GM18499 (cell line): ENCODE results near the gene LMCD1.
A peak's percentile ranks its signal among the peaks of the same experiment; 100 is the strongest.

ENCODE experiments used
- ATAC-seq: cut with Tn5 transposase; IDR thresholded peaks from one replicate; pipeline ENCODE4 v1.9.1; 2021; ENCODE audit warnings: moderate number of reproducible peaks; ENCODE audit not compliant: insufficient read depth, unreplicated experiment

The LMCD1 gene

DNA sequence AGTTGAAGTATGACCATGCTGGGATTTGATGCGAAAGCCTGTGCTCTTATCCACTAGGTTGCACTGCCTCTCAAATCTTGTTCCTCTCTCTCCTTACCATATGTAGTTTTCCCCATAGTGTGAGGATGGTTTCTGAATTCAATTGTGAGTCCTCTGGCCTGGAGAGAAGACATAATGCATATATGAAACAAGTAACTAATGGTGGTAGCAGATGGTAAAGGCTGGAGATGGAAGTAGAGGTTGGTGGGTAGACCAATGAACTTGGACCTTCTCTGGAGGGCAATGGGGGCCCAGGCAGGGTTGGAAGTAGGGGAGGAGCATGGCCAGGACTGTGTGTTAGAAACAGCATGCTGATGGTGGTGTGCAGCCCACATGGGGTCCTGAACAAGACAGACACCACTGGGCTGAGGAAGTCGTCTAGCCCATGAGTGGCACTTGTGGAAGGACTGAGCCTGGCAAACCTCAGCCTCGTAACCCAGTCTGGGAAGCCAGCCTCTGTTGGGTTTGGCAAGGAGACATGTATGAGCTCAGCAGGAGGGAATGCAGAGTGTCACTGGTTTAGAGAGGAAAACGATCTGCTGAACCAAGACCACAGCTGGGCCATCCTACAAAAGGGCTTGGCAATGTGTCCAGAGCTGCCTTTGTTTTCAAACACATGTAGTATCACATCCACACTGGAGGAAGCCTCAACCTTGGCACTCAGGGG lies 18.5 kb upstream of the LMCD1 start:
- ATAC-seq = no peak

DNA sequence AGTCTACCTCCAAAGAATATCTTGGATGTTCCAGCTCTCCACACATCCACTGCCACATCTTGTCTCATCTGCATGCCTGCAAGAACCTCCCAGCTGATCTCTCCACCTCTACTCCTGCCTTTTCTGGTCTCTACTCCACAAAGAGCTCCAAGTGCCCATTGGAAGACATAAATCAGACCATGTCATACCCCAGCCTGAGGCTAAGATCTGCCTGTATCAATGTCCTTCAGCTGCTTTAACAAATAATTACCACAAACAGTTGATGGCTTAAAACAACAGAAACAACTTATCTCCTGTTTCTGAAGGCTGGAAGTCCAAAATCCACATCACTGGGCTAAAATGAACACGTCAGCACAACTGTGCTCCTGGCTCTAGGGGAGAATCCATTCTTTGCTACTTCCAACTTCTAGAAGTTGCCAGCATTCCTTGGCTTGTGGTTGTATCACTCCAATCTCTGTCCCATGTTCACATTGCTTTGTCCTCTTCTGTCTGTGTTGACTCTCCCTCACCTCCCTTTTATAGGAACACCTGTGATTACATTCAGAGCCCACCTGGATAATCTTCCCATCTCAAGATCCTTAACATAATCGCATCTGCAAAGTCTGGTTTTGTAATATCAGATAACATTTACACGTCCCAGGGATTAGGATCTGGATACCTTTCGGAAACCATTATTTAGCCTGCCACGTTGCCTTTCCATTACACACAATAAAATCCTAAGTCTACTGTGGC lies 17.0 kb upstream of the LMCD1 start:
- ATAC-seq = no peak

DNA sequence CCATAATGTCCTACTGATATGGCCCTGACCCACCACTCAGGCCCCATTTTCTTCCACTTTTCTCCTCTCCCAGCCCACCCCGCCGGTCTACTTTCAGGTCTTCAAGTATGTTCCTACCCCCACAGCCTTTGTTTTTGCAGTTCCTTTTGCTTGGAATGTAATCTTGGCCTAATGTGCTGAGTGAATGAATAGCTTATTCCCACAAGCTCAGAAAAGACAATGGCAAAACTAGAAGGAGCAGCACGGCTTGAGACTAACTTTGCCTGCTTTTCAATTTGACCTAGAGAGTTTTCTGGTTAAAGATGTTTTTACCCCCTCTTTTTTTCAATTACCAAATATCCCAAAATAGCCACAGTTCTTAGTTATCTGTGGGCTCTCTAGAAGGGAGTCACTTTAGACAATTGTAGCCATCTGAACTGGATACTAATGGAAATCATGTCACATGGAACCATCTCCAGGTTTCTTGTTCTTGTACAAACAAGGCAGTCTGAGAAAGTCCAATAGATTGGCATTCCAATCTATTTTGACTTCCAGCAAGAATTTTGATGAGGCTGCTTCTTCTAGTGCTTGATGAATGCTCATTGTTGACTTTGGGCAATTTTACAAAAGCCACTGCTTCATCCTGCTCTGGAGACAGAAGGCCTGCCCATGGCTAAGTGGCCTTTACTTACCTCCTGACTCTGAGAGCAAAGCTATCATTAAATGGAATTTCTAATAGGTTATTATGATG lies 16.3 kb upstream of the LMCD1 start:
- no peak for ATAC-seq

DNA sequence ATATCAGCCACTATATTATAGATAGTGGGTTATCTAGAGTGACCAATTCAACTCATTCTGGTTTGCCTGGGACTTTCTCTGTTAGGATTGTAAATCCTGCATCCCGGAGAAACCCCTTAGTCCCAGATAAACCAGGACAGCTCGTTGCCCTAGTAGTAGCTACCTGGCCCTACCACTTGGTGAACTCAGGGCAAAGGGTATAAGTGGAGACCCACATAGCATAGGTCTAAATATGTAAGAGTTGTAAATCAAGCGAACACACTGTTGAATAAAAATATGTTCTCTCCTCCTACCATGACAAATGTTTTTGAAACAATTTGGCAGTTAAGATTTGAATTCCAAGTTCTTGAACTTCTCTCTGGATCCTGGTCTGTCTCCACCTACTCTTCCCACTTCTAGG lies 15.7 kb upstream of the LMCD1 start:
- ATAC-seq = no peak

DNA sequence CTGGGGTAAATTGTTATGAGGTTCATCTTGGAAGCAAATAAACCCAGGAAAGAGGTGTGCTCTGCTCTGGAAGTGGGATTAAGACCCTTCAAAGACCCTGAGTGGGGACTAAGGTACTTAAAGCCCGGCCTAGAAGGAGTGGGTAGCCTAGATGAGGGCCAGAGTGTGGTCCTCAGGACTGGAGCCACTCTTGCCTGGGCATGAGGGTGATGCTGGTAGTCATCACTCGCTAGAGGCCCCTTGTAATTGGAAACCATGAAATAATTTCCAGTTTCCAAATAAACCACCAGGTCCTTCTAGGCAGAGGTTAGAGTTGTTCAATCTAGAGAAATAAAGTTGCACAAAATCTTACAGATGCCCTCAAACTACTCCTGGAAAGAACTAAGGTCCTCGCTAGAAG lies 15.2 kb upstream of the LMCD1 start:
- ATAC-seq = no peak

DNA sequence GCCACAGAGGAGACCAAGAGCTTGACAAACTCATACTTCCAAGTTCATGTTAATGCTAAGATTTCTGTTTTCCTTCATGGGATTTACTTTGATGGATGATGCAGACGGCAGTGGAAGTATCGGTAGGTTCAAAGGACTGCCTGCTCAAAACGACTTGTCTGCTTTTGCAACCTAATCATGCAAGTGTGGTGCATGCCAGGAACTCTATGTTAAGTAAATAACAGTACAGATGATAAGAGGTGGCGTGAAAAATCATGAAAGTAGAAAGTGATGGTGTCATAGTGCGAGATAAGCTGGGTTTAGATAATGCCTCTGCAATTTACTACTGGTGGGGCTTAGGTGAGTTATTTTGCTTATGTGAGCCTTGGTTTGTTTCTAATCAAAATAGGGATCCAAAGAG lies 14.7 kb upstream of the LMCD1 start:
- ATAC-seq = no peak

DNA sequence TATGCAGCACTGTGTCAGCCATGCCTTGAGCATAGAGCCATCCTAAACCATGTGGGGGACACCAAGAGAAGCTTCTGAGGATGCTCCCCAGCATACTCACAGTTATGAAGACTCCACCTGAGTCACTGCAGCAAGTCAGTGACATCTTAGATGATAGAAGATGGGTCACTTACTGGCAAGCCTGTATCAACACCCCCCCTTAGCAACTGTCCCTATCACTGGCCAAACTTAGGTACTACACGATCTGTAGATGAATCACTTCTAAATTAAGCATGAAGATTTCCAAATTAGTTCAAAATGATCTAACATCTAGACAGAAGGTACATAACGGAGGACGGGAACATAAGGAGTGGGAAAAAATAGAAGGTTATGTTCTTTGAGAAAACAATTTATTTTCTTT lies 13.2 kb upstream of the LMCD1 start:
- ATAC-seq = no peak

DNA sequence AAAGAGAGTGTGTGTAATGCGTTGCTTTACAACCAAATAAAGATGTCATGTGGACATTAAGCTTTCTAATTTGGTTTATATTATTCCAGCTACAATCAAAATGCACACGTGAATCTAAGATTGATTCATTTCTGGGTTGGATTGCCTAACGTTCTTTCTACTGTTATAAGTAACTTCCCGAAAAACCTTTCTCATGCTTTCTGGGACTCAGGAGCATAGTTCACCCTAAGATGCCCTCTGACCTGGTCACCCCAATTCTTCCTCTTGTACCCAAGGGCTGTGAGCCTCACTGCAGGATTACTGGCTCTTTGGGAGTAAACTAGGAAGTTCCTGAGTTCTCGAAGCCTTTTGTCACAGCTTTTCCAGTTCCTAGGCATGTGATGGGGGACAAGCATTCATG lies 12.7 kb upstream of the LMCD1 start:
- no peak for ATAC-seq

DNA sequence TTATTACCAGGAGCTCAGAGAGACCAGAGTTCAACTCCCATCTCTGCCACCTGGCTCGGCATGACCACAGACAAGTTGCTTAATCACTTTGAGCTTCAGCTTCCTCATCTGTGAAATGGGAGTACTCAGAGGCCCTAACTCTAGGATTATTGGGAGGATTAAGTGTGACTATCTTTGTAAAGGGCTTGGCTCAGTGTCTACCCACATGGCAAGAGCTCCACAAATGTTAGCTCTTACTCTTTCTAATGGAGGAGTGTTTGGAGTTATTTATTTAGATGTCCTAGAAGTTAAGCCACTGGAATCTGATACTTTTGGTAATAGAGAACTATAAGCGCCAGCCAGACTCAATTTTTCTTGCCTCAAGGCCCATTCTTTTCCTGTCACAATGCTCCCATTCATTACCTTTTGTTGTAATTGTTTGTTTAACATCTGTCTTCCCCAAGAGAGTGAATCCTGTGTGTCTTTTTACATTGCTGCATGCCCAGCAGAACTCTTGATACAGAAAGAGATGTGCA lies 12.3 kb upstream of the LMCD1 start:
- ATAC-seq = no peak

DNA sequence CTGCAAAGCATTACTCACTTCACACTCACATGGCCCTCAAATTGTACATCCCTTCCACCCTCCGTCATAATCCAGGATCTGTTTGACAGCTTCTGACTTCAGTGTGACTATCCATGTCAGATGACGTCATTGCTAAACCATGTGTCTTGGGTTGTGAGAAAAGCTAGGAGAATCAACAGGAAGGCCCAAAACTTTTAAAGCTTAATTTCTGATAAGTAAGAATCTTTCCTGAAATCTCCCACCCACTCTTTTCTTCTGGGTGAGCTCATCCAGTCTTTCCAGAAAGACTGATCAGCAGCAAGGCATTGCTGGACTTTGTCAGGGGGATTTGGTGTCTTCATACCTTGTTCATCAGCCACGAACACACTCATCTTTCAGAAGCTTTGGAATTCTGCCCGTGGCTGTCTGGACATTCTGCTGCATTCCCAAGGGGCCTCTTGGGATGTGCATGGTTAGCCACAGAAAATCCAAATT lies 11.5 kb upstream of the LMCD1 start:
- ATAC-seq = no peak

DNA sequence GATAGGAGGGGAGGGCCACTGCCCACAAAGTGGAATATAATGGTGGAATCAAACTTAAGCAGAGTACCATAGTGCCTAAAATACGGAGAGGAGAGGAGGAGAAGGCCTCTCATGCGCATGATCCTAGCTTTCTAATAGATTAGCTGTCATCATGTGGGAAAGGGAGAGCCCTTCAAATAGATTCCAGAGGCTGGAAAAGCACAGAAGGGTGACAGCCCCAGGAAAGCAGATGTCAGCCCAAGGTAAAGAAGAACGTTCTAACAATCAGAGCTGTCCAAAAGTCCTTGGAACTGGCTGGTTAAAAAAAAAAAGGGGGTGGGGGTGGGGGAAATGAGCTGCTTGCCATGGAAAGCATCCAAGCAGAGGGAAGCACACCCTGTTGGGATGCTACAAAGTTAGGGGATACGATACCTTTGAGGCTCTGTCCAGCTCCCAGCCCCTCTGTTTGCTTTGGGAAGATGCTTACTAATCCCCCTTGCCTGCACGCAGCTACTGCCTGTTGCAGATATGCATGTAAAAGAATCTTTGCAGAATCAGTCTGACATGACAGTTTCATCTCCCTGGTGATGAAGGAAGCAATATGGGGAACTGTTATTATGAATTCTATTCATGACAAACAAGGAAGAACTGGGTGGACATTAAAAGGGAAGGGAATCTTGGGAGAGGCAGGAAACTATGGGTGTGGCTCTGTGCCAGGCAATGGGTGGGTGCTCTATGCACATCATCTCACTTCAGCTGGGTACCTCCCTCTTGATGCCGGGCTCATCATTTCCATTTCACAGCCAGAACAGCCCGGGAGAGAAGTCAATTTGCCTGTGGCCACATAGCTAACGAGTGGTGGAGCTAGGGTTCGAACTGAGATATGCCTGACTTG lies 10.1 kb upstream of the LMCD1 start:
- ATAC-seq = no peak

DNA sequence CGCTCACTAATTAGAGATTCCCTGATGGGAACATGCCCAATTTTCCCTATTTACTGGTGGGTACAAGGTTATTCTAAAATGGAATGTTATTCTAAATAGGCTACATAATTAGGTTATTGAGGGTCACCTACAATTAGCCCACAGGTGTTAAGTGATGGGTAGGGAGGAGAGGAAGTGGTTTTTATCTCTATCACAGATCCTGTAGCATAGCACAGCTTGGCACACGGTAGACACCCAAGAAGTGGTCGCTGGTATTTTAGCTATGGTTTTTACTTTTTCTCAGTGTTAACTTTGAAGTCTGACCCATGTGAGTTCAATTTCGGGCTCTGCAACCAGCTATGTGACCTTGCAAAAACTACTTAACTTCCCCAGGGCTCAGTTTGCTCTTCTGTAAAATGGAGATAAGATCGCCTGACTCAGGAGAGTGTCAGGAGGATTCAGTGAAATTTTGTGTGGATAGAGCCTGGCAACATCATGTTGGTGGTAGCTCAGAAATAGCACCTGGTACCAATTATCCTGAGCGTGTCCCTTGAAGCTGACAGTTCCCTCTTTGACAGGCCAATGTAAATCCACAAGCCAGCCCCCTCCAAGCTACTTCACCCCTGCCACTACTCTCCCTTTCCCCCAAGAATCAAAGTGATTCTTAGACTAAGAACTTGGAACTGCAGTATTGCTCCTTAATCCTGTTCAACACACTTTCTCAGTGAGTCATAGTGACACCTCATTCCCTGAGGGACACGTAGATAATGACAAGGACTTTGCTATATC lies 8.7 kb upstream of the LMCD1 start:
- ATAC-seq = no peak

DNA sequence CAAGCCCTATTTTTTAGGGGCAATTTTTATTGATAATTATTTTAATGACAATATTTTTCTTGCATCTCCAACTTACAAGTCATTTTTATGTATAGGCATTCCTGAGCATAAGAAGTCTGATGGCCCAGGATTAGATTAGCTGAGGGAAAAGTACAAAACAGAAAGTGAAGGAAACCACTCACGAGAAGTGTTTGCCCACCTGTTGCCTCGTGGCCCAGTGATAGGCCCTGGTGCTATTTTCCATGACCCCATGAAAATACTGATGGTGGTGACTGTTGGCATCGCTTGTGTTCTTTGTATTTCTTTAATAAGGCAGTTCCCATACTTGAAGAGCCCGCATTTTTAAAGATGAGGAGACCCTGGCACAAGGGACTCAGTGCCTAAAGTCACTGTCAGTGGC lies 7.9 kb upstream of the LMCD1 start:
- no peak for ATAC-seq

DNA sequence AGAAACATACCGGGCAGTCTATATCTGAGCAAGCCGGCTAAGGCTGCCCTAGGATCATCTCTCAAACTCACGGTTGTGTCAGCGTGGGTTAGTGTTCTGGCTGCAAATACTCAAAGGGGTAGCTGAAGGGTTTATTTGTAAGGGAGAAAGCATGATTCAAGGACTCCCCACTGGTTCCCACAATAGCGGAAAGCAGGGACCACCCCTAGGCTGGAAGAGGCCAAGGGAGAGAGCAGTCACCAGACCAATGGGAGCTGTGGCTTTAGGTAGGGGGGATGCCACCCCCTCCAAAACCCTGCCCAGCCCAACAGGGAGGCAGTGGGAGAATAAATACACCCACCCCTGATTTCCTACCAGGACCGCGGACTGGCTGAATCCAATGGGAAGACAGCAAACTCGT lies 7.3 kb upstream of the LMCD1 start:
- no peak for ATAC-seq

DNA sequence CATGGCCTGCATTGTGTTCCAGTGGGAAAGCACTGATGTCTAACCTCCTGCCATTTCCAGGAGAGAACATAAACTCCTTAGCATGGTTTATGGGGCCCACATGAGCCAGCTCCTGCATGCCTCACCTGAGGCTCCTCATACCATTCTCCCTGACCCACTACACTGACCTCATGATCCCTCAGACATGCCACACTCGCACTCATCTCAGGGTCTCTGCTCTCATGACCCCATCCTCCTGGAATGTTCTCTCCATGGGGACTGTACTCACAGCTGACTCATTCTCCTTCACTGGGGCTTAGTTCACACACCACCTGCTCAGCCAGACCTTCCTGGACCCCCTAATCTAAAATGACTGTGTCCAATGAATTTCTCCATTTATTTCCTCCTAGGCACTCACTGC lies 4.0 kb upstream of the LMCD1 start:
- no peak for ATAC-seq

DNA sequence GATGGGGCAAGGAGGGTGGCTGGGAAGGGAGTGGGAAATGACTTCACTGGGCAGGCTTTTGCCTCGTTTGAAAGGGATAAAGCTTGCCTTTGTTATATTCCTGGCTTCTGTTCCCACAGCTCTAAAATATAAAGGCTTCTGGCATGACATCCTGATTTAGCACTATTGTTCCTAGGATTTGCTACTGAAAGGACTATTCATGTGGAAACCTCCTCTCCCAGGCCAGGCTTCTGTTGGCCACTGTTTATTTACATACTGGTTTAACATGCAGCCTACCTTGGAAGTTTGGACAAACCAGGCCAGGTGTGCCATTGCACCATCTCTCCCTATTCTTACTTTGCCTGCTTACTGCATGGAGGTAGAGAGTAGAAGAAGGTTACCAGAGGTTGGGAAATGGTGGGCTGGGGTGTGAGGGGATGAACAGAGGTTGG lies 2.4 kb upstream of the LMCD1 start:
- no peak for ATAC-seq

DNA sequence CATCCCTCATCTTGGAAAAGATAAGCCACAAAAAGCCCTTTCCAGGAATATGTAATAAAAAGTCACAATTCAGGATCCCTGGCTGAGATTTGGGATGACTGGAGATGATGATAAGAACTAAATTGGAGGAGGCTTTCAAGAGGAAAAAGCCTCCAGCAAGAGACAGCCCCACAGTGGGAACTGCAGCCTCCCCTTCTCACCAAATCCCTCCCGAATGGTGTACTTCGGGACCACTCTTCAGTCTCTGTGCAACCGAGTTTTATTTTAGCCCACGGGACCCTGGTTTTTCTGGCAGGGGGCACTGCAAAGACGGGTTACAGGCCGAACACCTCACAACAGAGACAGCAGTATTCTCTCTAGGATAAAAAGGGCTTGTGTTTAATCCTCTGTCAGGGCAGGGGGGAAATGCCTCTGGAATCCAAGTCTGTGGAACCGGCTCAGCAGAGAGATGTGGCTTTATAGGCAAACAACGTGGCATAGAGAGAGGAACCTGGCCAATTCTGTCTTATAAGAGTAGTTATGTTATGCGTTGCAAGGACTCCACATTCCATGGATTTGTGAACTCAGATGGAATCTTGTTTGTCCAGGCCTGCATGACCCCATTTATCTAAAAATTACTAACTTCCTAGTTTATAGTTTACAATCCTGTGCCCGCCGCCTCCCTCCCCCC lies 1.2 kb upstream of the LMCD1 start:
- no peak for ATAC-seq

DNA sequence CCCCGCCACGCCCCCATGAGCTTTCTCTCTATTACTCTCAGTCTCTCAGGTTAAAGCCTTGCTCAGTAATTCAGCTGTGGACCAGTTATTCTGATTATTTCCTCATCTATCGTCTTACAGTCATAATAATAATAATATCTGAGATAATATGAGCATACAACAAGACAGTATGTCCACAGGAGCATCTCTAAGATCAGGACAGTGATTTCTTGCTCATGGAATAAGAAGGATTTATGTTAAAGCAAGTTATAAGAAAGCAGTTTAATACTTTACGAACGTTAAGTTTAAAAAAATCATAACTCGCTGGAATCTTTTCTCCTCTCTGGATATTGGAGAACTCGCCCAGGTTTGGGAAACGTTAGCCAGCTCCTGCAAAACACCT lies 643 bp upstream of the LMCD1 start:
- ATAC-seq = no peak

DNA sequence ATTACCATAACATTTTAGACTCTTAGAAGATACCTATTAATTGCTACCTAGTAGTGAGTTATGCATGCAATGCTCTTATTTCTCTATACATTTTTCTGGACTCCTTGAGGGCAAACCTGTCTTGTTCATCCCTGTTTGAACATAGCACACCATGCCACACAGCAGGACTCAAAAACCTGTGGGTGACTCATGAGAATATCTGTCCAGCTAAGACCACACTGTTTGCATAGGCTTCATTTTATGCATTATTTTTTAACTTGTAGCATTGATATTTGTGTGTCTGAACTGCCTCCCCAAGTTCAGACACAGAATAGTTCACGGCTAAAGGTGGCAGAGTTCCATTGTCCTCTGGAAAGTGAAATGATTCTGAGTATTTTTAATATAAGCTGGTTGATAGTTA lies 1.8 kb downstream of the LMCD1 start:
- ATAC-seq = peak; percentile 20
